Thyroid gland (tissue), 4 donors: ENCODE data around the gene UQCRFS1.

Experiments
- CTCF ChIP-seq, 6 experiments: fragments of 200-600 bp in 3 of 6; fragments of 450-650 bp in 3 of 6; sonication (generic) in 3 of 6; IDR thresholded peaks; one replicate each; pipeline ENCODE4 v1.5.1; 2016 to 2019; ENCODE audit warnings: antibody characterized with exemption in 6 of 6, mild to moderate bottlenecking in 2 of 6, inconsistent platforms in 1 of 6, moderate library complexity in 1 of 6
- POLR2A ChIP-seq, 2 donors: fragments of 450-650 bp; IDR thresholded peaks; one replicate each; pipeline ENCODE4 v1.6.1; 2017; ENCODE audit warnings: antibody characterized with exemption in 2 of 2, mild to moderate bottlenecking in 2 of 2, moderate library complexity in 1 of 2

- TF ChIP-seq CTCF (IDR thresholded peaks at IDR 0.05) (no peak), POLR2A (IDR thresholded peaks at IDR 0.05) (no peak)
Observed at GRCh38 chr19:29241324-29241723, 28.4 kb upstream of the UQCRFS1 start.
